D721Med (cell line): ENCODE results near the gene KCNG1.

Experiments used
- DNase-seq: peaks from one replicate; pipeline ENCODE4 v3.0.0; 2011; ENCODE audit warnings: low spot score; ENCODE audit not compliant: insufficient read length
- FAIRE-seq: peaks from 2 replicates; lab custom pipeline; 2011; peaks lifted over from hg19 to GRCh38; lab: Jason Lieb, UNC
- TF ChIP-seq, protein P1 (sequence below): IDR thresholded peaks from 2 replicates; pipeline ENCODE4 v1.5.1; 2012; ENCODE audit warnings: mild to moderate bottlenecking, control low read depth; ENCODE audit not compliant: insufficient read depth; ENCODE audit errors: missing control alignments

The KCNG1 gene

DNA sequence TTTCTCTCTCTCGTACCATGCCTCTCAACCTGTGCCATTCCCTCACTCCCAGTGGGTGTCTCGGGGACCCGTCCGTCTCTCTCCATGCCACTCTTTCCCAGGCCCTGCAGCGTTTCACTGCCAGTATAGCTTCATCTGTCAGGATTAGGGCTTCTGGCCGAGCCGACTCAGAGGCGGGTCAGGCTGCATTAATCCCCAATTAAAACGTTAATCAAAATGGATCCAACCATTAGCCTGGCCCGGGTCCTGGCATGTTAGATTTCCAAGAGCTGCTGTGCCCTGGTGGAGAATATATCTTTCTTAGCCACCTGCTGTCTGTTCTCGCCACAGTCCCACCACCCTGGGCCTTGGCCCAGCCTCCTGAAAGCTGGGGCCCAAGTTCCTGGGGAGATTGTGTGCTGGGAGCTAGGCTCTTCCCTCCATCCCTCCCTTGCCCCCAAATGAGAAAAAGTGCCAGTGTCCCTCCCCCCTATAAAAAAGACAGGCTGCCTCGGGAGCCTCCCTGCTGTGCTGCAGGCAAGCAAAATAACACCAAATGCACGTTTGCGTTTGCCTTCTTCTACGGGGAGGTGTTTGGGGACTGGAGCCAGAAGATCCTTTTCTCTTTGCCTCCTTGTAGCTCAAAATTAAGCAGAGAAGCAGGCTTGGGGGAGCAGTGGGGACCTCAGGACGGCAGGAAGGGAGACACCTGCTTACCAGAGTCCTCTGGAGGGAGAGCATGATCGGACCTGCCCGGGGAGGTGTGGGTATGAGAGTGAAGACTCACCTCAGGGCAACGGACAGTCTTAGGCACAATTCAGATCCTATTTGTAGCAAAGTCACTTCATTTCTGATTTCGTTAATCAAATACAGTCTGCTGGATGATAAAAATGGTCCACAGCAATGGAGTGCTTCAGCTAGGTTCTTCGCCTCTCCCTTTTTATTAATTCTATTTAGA lies 3.0 kb downstream of the KCNG1 start:
- DNase-seq = no peak
- TF ChIP-seq, protein P1, sequence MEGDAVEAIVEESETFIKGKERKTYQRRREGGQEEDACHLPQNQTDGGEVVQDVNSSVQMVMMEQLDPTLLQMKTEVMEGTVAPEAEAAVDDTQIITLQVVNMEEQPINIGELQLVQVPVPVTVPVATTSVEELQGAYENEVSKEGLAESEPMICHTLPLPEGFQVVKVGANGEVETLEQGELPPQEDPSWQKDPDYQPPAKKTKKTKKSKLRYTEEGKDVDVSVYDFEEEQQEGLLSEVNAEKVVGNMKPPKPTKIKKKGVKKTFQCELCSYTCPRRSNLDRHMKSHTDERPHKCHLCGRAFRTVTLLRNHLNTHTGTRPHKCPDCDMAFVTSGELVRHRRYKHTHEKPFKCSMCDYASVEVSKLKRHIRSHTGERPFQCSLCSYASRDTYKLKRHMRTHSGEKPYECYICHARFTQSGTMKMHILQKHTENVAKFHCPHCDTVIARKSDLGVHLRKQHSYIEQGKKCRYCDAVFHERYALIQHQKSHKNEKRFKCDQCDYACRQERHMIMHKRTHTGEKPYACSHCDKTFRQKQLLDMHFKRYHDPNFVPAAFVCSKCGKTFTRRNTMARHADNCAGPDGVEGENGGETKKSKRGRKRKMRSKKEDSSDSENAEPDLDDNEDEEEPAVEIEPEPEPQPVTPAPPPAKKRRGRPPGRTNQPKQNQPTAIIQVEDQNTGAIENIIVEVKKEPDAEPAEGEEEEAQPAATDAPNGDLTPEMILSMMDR = no peak
- no peak for FAIRE-seq

DNA sequence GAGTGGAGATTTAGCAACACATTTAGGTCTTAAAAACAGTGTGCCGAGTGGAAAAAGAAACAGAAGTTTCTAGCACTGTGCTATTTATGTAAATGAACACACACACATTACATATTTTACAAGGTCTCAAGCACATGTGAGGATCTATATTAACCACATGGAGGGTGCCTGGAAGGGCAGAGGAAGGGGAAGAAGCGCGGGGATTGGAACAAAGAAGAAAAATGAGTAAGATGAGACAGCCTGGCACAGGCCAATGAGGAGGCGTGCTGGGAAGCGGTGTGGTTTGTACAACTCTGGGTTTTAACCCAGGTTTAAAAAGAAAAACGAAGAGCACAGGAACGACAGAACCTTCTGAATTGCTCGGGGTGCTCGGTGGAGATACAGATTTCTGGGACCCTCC lies 5.7 kb downstream of the KCNG1 start:
- DNase-seq (no peak), FAIRE-seq (no peak)
- TF ChIP-seq, protein P1 = no peak

DNA sequence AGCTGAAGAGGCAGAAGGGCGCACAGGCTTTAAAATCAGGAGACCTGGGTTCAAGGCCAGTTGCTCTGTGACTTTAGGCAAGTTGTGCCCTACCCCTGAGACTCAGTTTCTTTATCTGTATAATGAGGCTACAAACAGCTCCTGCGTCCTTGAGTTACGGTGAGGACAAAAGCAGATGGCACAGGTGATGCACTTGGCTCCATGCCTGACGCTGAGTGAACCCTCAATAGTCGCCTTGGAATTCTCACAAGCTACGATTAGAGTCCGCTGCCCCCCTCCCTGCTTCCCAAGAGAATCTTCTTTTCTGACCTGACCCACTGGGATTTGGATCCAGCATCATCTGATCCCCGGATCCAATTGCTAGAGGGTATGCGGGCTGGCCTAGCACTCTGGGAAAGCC lies 6.4 kb downstream of the KCNG1 start:
- TF ChIP-seq, protein P1 = no peak
- DNase-seq = no peak
- FAIRE-seq = no peak

DNA sequence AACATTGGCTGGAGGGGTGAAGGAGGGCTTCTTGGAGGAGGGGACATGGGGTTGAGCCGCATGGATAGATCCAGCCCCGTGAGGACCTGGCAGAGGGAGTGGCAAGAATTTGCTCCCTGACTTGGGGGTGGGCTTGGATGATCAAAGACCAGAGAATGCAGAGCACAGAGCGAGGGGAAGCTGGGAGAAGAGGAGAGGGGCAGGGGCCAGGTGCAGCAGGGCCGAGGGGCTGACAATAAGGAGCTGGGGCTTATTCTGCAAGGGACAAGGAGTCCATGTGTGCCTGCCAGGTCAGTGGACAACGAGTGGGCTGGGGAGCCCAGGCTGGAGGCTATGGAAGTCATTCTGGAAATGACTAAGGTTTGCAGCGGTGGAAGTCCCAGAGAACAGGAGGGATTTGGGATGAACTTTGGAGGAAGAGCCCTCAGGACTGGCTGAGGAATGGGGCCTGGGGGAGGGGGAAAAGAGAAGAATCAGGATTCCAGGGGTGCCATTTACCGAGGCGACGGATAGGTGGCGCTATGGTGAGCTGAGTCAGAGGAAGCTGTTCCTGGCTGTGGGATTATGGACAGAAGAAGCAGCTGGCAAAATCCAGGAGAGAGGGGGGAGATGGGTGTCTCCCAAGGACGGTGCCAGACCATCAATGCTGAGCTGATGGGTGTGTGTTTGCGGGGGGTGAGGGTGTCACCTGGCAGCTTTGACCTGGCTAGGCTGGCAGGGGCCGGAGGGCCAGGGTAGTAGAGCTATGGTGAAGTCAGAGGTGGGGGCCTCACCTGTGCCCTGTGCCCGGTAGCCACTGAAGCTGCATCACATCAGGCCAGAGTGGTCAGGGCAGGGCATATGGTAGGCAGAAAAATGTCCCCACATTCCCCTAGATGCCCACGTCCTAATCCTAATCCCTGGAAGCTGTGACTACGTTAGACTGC lies 7.8 kb downstream of the KCNG1 start:
- TF ChIP-seq, protein P1 = peak; percentile 79
- DNase-seq = no peak

DNA sequence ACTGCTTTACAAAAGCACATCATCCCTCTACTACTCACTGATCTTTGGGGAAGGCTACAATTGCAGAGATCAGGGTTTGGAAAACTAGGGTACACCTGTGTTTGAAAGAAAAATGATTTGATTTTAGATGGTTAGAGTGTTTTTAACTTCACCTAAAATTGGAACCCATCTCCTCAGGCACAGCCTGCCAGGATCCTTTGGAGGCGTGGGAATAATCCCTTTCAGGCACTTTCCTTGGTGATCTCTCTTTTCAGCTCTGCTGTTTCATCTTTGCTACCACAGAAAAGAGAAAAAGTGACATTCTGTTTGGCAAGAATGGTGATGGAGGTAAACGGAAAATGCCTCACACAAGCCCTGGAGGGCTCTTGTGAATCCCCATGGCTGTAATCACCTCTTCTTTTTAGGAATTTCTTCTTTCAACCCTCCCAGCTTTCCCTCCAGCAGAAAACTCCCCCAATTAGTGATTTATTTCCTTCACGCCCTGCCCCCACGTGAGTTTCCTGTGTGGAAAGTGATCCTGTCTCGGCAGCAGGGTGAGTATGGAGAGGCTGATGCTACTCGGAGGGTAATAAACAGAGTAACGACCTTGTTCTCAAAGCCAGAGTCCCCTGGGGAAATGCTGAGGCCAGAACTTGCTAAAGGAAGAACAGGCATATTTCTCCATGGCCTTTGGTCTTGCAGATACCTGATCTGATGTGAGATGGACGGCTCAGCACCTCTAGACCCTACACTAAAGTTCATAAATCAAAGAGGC lies 9.2 kb downstream of the KCNG1 start:
- FAIRE-seq = no peak
- no peak for DNase-seq
- TF ChIP-seq, protein P1 = no peak

More for the DNA sequence above, 7.8 kb downstream of the KCNG1 start:
- no peak for FAIRE-seq

DNA sequence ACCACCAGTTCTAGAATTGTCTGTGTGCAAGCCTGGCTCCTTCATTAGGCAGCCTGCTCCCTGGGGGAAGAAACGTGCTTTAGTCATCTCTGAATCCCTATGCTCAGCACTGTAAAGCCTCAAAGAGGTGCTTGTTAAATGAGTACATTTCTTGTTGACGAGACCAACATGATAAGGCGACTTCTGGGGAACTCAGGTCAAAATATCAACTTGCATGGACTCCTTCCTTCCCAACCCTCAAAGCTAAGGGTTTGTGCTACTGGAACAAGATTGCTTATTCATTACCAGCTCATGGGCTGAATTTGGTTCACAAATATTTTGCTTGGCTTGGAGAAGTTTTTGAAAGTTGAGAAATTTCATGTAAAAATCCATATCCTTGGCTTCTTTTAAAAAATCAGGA lies 10.6 kb downstream of the KCNG1 start:
- DNase-seq = no peak
- no peak for FAIRE-seq
- TF ChIP-seq, protein P1 = no peak
